ENCODE measurements around the gene GNE.

- TF ChIP-seq CTCF (tag by site-specific recombination; IDR thresholded peaks at IDR 0.05): no peak
- TF ChIP-seq ZFP3 (tag by site-specific recombination; IDR thresholded peaks at IDR 0.05; ENCODE audit: low read depth): no peak
- TF ChIP-seq ZNF121 (tag by site-specific recombination; IDR thresholded peaks at IDR 0.05): no peak
- no peak for TF ChIP-seq MYNN (tag by site-specific recombination; IDR thresholded peaks at IDR 0.05; ENCODE audit: borderline replicate concordance)
- TF ChIP-seq ZSCAN18 (tag by site-specific recombination; IDR thresholded peaks at IDR 0.05): no peak
- no peak for TF ChIP-seq ZBTB20 (tag by site-specific recombination; IDR thresholded peaks at IDR 0.05)
Observed at GRCh38 chr9:36247356-36247755, 10.9 kb downstream of the GNE start.
